Umbilical cord (tissue), 2 donors: ENCODE results near the gene BPIFA3. TPM values are rescaled to one million over a fixed set of nuclear protein-coding genes. Genes with fewer than 3 reads are reported as not detected.

ENCODE experiments used
- DNase-seq: peaks from one replicate; pipeline ENCODE4 v3.0.0-alpha.2; 2015; ENCODE audit warnings: low spot score
- total RNA-seq: library from RNA; depleted of rRNA; stranded (reverse); fragments of >200 nt; gene quantifications from one replicate; pipeline ENCODE4 v1.2.3, GENCODE V29; 2014; ENCODE audit warnings: low replicate concordance; ENCODE audit not compliant: insufficient read depth

BPIFA3 gene
- total RNA-seq, 1 donor from 2014 or later: not detected

DNA sequence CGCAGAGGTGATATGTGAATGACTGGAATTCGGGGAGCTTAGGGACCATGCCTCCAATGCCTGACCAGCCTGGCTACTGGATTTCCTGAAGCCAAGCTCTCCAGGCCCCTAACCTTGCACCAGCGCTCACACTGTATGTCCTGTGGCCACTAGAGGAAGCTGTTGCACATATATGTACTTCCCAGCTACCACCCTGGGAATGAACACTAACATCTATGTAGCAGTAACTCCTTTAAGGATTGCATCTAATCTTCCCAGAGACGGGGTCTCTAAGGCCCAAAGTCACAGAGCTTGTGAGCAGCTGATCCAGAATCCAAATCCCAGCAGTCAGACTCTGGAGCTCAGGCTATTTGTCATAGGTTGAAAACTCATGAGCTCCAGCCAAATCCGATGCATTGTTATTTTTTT is 45.5 kb downstream of the BPIFA3 start:
- peak; percentile 31 for DNase-seq

DNA sequence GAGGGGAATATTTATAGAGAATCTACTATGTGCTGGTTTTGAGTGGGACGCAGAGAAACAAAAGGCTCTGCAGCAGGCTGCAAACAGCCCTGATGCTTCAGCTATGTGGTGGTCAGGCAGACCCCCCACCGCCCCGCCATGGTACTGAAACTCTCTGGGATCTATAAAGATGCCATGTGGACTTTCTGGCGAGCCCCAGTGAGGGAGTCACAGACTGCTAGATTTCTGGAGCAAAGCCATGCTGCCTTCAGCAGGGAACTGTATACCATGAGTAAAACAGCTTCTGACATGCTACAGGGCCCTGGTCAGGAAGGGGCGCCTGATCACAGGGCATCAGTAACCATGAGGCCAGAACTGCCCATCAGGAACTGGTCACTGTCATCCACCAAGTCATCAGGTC is 46.6 kb downstream of the BPIFA3 start:
- DNase-seq: no peak

DNA sequence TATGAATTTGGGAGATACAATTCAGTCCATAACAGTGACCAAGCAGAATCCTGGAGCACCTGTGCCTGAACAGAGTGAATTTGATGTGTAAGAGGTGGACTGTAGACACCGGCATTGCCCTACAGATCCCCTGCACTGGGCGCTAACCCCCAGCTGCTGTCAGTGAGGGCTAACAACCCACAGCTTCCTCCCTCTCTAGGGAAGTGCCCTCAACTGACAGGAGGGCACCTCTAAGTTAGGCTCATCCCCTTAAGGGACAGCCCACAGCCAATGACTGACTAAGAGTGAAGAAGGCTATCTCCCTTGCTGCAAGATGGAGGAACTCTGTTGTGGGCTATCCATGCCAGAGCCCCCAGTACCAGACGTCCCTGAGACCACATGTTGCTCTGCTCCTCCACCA is 50.5 kb downstream of the BPIFA3 start:
- no peak for DNase-seq

GRCh38 chr20:33272155-33272873 is 55.2 kb downstream of the BPIFA3 start:
- DNase-seq: no peak

- no peak for DNase-seq
Observed at GRCh38 chr20:33273117-33273851, 56.1 kb downstream of the BPIFA3 start.

- no peak for DNase-seq
Observed at GRCh38 chr20:33275215-33275614, 58.1 kb downstream of the BPIFA3 start.

DNA sequence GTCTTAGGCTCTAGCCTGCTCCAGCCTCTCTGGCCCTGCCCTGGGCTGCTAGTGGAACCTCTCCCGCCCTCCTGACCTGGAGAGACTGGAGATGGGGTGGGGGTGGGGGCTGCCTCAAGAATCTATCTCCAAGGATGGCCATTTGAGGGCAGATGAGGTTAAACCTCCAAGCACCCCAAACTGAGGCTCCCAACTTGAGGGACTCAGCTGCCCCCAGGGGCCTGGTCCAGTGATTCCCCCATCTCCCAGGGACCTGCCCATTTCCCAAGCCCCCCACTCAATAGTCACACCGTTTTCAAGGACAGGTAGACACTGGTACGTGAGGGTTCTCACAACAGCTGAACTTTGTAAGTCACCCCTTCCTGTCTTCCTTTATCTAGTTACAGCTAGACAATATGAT is 58.7 kb downstream of the BPIFA3 start:
- DNase-seq: no peak

GRCh38 chr20:33276303-33277113 is 59.4 kb downstream of the BPIFA3 start:
- no peak for DNase-seq

Other genes with a start within 250 kb of the BPIFA3 start
- not detected for gene SUN5, start 212.9 kb upstream of the BPIFA3 start, total RNA-seq
- not detected for gene BPIFB2, start 209.6 kb upstream of the BPIFA3 start, total RNA-seq
- not detected for gene BPIFB6, start 185.7 kb upstream of the BPIFA3 start, total RNA-seq
- gene BPIFB3, start 163.4 kb upstream of the BPIFA3 start, total RNA-seq: not detected
- gene BPIFB4, start 137.7 kb upstream of the BPIFA3 start, total RNA-seq: not detected
- not detected for gene BPIFA2, start 49.2 kb upstream of the BPIFA3 start, total RNA-seq
- gene BPIFA1, start 18.6 kb downstream of the BPIFA3 start, total RNA-seq: not detected
- gene BPIFB1, start 65.9 kb downstream of the BPIFA3 start, total RNA-seq: 1.4 TPM
- 14.4 TPM for gene CDK5RAP1, start 184.2 kb downstream of the BPIFA3 start, total RNA-seq
- 28.2 TPM for gene SNTA1, start 226.4 kb downstream of the BPIFA3 start, total RNA-seq